Stimulated activated CD8-positive, alpha-beta memory T cell treated with anti-CD3 and anti-CD28 coated beads, Interleukin-4, amount 100 ng/mL, for 4 hours (primary cell): Measurements from ENCODE around the gene RPS25.
"Not testable (repeated sequence)": the region's sequence is repeated elsewhere in the genome, so short reads cannot be mapped to it uniquely, and the experiment has no call there.

ENCODE experiments used
- DNase-seq, 2 donors: peaks; one replicate each; pipeline ENCODE4 v3.0.0-alpha.2; 2020; ENCODE audit warnings: low read depth in 2 of 2, low spot score in 1 of 2

Gene RPS25

DNA sequence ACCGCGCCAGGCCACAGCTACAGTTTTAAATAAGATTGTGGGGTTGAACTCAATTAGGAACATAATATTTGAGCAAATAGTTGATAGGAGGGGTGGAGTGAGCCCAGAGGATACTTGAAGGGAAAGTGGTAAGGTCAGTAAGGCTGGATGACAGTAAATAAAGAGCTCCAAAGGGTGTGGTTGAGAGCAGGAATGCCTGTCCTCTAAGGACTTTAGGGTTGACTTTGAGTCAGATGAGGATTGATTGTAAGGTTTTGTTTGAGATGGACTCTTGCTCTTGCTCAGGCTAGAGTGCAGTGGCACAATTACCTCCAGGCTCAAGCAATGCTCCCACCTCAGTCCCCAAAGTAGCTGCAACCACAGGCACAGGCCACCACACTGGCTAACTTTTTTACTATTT, 44.2 kb downstream of the RPS25 start:
- DNase-seq = no peak

DNA sequence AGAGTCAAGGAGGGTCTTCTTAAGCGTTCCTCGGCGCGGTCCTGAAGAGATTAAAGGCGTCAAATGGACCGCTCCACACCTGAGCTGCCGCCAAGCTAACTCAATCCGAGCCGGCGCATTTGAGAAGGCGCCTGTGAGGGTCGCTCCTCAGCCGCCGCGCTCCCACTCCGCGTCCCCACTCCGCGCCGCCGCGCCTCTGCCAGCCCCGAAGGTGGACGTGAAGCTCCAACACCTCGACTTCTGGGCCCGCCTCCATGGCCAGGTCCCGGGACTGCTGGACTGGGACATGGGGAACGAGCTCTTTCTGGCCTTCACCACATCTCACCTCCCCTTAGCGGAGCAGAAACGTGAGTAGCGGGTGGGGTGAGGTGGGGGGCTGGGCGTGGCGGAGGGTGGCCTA, 46.5 kb downstream of the RPS25 start, which contains the start of gene FOXR1:
FOXR1 (plus strand) TSS at position 116 of the 400 bp plus-strand sequence; CDS start at position 287, 171 bp downstream.
- no peak for DNase-seq

DNA sequence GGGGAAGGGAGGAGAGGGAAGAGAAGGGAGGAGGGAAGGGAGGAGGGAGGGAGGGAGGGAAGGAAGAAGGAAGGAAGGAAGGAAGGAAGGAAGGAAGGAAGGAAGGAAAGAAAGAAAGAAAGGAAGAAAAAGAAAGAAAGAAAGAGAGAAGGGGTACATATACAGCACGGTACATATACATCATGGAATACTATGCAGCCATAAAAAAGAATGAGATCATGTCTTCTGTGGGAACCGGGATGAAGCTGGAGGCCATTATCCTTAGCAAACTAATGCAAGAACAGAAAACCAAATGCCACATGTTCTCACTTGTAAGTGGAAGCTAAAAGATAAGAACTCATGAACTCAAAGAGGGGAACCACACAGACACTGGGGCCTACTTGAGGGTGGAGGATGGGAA, 48.6 kb downstream of the RPS25 start:
- DNase-seq = not testable (repeated sequence)
